ENCODE measurements around the gene EPHB4. TPM values are rescaled to one million over a fixed set of nuclear protein-coding genes. Genes with fewer than 3 reads are reported as not detected.
A peak's percentile ranks its signal among the peaks of the same experiment; 100 is the strongest.

The EPHB4 gene
- total and polyA plus RNA-seq, 2 donors (not counting 3 experiments of a cell fraction or from before 2014, with no cell fraction given) = 193 to 274 TPM

GRCh38 chr7:100829150-100829716 is 1.9 kb upstream of the EPHB4 start:
- dilution Hi-C loops (cut with MboI; ENCODE audit: extremely low pct_ligation_motif_present, low sequenced_read_pairs) (loop anchor here (25.0 kb wide), 1 partner anchor 117 kb away; the partner anchor contains the start of genes EPO and POP7), intact Hi-C loops (cut with micrococcal nuclease) (loop anchor here (2.0 kb wide), 1 partner anchor 124 kb away; no protein-coding TSS in a partner anchor)
- Histone ChIP-seq H4K20me1 (replicated peaks; ENCODE audit: control insufficient read depth, extremely low read depth, insufficient read depth, low read length) (no peaks in the 10 kb centered on the region), H3K9ac (replicated peaks; ENCODE audit: extremely low read depth, insufficient read depth, low read length) (peak overlapping the region; percentile 55), H3K79me2 (ENCODE audit: control insufficient read depth, insufficient read depth, low read length) (peaks cover 30% of the 10 kb centered on the region), H3K27ac (ENCODE audit: insufficient read depth, low read depth, low read length) (peak overlapping the region; percentile 94), H2AFZ (ENCODE audit: low read depth, low read length) (no peak overlapping the region), H3K9me3 (replicated peaks; ENCODE audit: control insufficient read depth, insufficient read depth, low read length) (no peaks in the 10 kb centered on the region), H3K9me1 (replicated peaks; ENCODE audit: control insufficient read depth, extremely low read depth, insufficient read depth, low read length) (no peaks in the 10 kb centered on the region), H3K4me3 (replicated peaks in 1 of 3; ENCODE audit: insufficient read depth in 1 of 3, low read depth in 1 of 3, low read length in 3 of 3) (no peak overlapping the region), H3K4me1 (ENCODE audit: control insufficient read depth, extremely low read depth, insufficient read depth, low read length) (peaks cover 15% of the 10 kb centered on the region), H3K4me2 (ENCODE audit: insufficient read depth, low read length) (peak overlapping the region; percentile 74), H3K27me3 (ENCODE audit: control insufficient read depth in 2 of 2, insufficient read depth in 2 of 2, low read length in 2 of 2) (no peaks in the 10 kb centered on the region), H3K36me3 (ENCODE audit: control insufficient read depth in 2 of 2, extremely low read depth in 1 of 2, insufficient read depth in 2 of 2, low read length in 2 of 2) (peaks cover 0 to under 1% of the 10 kb centered on the region in 2 experiments)
- peak; percentile 98 for DNase-seq (ENCODE audit: low read depth, low spot score)
- TF ChIP-seq EZH2 (IDR thresholded peaks at IDR 0.05; ENCODE audit: borderline replicate concordance, low read depth, low read length, severe bottlenecking) (no peak), POLR2AphosphoS5 (IDR thresholded peaks at IDR 0.05; ENCODE audit: insufficient read depth, low read depth, low read length) (peak; percentile 99), MAX (IDR thresholded peaks at IDR 0.05; ENCODE audit: insufficient read depth, insufficient read length) (no peak), MYC (IDR thresholded peaks at IDR 0.05; ENCODE audit: low read depth, low read length) (no peak), FOS (IDR thresholded peaks at IDR 0.05; ENCODE audit: borderline replicate concordance, insufficient read depth, low read length) (no peak), GATA2 (IDR thresholded peaks at IDR 0.05; ENCODE audit: insufficient read depth, insufficient read length, low read depth, low read length) (peak; percentile 97), POLR2A (IDR thresholded peaks at IDR 0.05; ENCODE audit: low read depth, low read length) (peak; percentile 87), JUN (IDR thresholded peaks at IDR 0.05; ENCODE audit: borderline replicate concordance, insufficient read depth, insufficient read length, low read depth) (no peak), CTCF (IDR thresholded peaks at IDR 0.05; ENCODE audit: extremely low read depth in 1 of 2, insufficient read depth in 1 of 2, low read depth in 1 of 2, low read length in 2 of 2) (no peak)
- no TSS peak for BruUV-seq (replicated peaks)
- peak; percentile 97 for FAIRE-seq
- ChIA-PET CTCF (interaction anchor here (2.1 to 5.8 kb wide), 4 partner anchors 13 to 124 kb away, joined by 6 to 130 read pairs (median 45); partner anchors contain the start of genes POP7 and SLC12A9), POLR2A (interaction anchor here (0.5 to 1.0 kb wide), 3 partner anchors 7 to 27 kb away, joined by 3 read pairs; no protein-coding TSS in a partner anchor)

Measured in endothelial cell of umbilical vein (primary cell).